Endothelial cell of umbilical vein (primary cell): ENCODE results near the gene NODAL. TPM values are rescaled to one million over a fixed set of nuclear protein-coding genes. Genes with fewer than 3 reads are reported as not detected.

Experiments
- BruUV-seq: library from RNA; stranded (reverse); fragments of 400-500 nt; replicated peaks from 2 replicates; lab custom pipeline; 2021; lab: Mats Ljungman, UMichigan
- CTCF ChIA-PET: fragments of 300-600, 350-600 bp; sonication (Branson Sonifier 250); formaldehyde crosslinking; loops from one replicate; lab custom pipeline; 2021; ENCODE audit warnings: antibody characterized with exemption, inconsistent platforms; lab: Charles Lee
- POLR2A ChIA-PET: fragments of 300-600, 350-600 bp; sonication (Branson Sonifier 250); formaldehyde crosslinking; loops from one replicate; lab custom pipeline; 2021; ENCODE audit warnings: antibody characterized with exemption, inconsistent platforms; lab: Charles Lee
- DNase-seq: peaks from one replicate; pipeline ENCODE4 v3.0.0-alpha.2; 2011; ENCODE audit warnings: low read depth, low spot score
- FAIRE-seq: peaks from 2 replicates; lab custom pipeline; 2011; peaks lifted over from hg19 to GRCh38; lab: Jason Lieb, UNC
- H2AFZ ChIP-seq: 2 replicates; pipeline ENCODE4 v1.6.0; 2012; ENCODE audit warnings: low read depth, low read length, control low read depth, inconsistent platforms
- H3K27ac ChIP-seq: 2 replicates; pipeline ENCODE4 v1.5.1; 2011; ENCODE audit warnings: low read depth, mild to moderate bottlenecking, control low read depth, low read length, moderate library complexity; ENCODE audit not compliant: insufficient read depth
- H3K27me3 ChIP-seq, 2 experiments: 2 replicates each; pipeline versions ENCODE4 v1.6.0 to v1.6.1; 2011; ENCODE audit warnings: low read length in 2 of 2, mixed read lengths in 1 of 2; ENCODE audit not compliant: control insufficient read depth in 2 of 2, insufficient read depth in 2 of 2
- H3K36me3 ChIP-seq, 2 experiments: 2 replicates in 1 of 2; 3 replicates in 1 of 2; pipeline ENCODE4 v1.5.1; 2011; ENCODE audit warnings: low read length in 2 of 2, mild to moderate bottlenecking in 1 of 2, moderate library complexity in 1 of 2; ENCODE audit not compliant: control insufficient read depth in 2 of 2, insufficient read depth in 2 of 2; ENCODE audit errors: extremely low read depth in 1 of 2
- H3K4me1 ChIP-seq: 3 replicates; pipeline ENCODE4 v1.5.1; 2011; ENCODE audit warnings: mild to moderate bottlenecking, low read length; ENCODE audit not compliant: control insufficient read depth, insufficient read depth; ENCODE audit errors: extremely low read depth
- H3K4me2 ChIP-seq: 2 replicates; pipeline ENCODE4 v1.6.1; 2011; ENCODE audit warnings: low read length, control low read depth, mixed read lengths; ENCODE audit not compliant: insufficient read depth
- H3K4me3 ChIP-seq, 3 experiments: fragments of 200-600 bp in 1 of 3; sonication (generic), shearing (Covaris generic) in 1 of 3; replicated peaks in 1 of 3; 2 replicates each; pipeline ENCODE4 v1.5.1; 2011 to 2016; ENCODE audit warnings: control low read depth in 3 of 3, low read length in 3 of 3, mild to moderate bottlenecking in 2 of 3, inconsistent platforms in 1 of 3, low read depth in 1 of 3, moderate library complexity in 1 of 3; ENCODE audit not compliant: insufficient read depth in 1 of 3
- H3K79me2 ChIP-seq: 2 replicates; pipeline ENCODE4 v1.6.0; 2012; ENCODE audit warnings: low read length, inconsistent platforms; ENCODE audit not compliant: control insufficient read depth, insufficient read depth
- H3K9ac ChIP-seq: replicated peaks from 2 replicates; pipeline ENCODE3; 2011; ENCODE audit warnings: low read length, control low read depth; ENCODE audit not compliant: insufficient read depth; ENCODE audit errors: extremely low read depth
- H3K9me1 ChIP-seq: replicated peaks from 3 replicates; pipeline ENCODE4 v1.6.0; 2011; ENCODE audit warnings: mild to moderate bottlenecking, low read length; ENCODE audit not compliant: control insufficient read depth, insufficient read depth; ENCODE audit errors: extremely low read depth
- H3K9me3 ChIP-seq: replicated peaks from 2 replicates; pipeline ENCODE4 v1.5.1; 2012; ENCODE audit warnings: low read length, inconsistent platforms; ENCODE audit not compliant: control insufficient read depth, insufficient read depth
- H4K20me1 ChIP-seq: replicated peaks from 2 replicates; pipeline ENCODE3; 2011; ENCODE audit warnings: mild to moderate bottlenecking, low read length; ENCODE audit not compliant: control insufficient read depth, insufficient read depth; ENCODE audit errors: extremely low read depth
- EZH2 ChIP-seq: IDR thresholded peaks from 2 replicates; pipeline ENCODE4 v1.6.1; 2012; ENCODE audit warnings: borderline replicate concordance, low read depth, mild to moderate bottlenecking, moderate library complexity, low read length, inconsistent platforms; ENCODE audit not compliant: severe bottlenecking
- FOS ChIP-seq: IDR thresholded peaks from 2 replicates; pipeline ENCODE4 v1.6.1; 2011; ENCODE audit warnings: mild to moderate bottlenecking, low read length, moderate library complexity, borderline replicate concordance; ENCODE audit not compliant: insufficient read depth
- GATA2 ChIP-seq: IDR thresholded peaks from 2 replicates; pipeline ENCODE4 v1.7.0; 2011; ENCODE audit warnings: low read depth, mild to moderate bottlenecking, moderate library complexity, mixed read lengths, low read length; ENCODE audit not compliant: insufficient read length, insufficient read depth
- JUN ChIP-seq: IDR thresholded peaks from 2 replicates; pipeline ENCODE4 v1.6.1; 2011; ENCODE audit warnings: borderline replicate concordance, low read depth; ENCODE audit not compliant: insufficient read length, insufficient read depth
- MYC ChIP-seq: IDR thresholded peaks from one replicate; pipeline ENCODE4 v1.6.1; 2011; ENCODE audit warnings: mild to moderate bottlenecking, low read depth, low read length
- POLR2A ChIP-seq: IDR thresholded peaks from 2 replicates; pipeline ENCODE4 v1.6.1; 2012; ENCODE audit warnings: low read depth, mild to moderate bottlenecking, control low read depth, low read length
- POLR2AphosphoS5 ChIP-seq: IDR thresholded peaks from 2 replicates; pipeline ENCODE4 v1.6.1; 2012; ENCODE audit warnings: low read depth, mild to moderate bottlenecking, control low read depth, low read length, moderate library complexity; ENCODE audit not compliant: insufficient read depth
- dilution Hi-C: fragments of 300-500 bp; cut with MboI; formaldehyde crosslinking; loops from one replicate; pipeline ENCODE4 v1.15.0; 2019; ENCODE audit warnings: low sequenced_read_pairs; ENCODE audit not compliant: extremely low pct_ligation_motif_present
- intact Hi-C: fragments of 100-400 bp; cut with micrococcal nuclease; formaldehyde crosslinking; loops from one replicate; pipeline ENCODE4 v1.10.0; 2022
- polyA plus RNA-seq, 4 experiments: library from polyadenylated mRNA; depleted of rRNA in 3 of 4; stranded (reverse) in 3 of 4; unstranded in 1 of 4; fragments of >200 nt; gene quantifications; 2 replicates each; pipeline versions ENCODE4 v1.2.1 to v1.2.3, GENCODE V29; 2011 to 2012; ENCODE audit warnings: missing spikeins in 1 of 4
- total RNA-seq: library from RNA; stranded (reverse); gene quantifications from 2 replicates; pipeline ENCODE4 v1.2.3, GENCODE V29; 2021
- TF ChIP-seq, protein P1 (sequence below): IDR thresholded peaks from 2 replicates; pipeline ENCODE4 v1.6.1; 2011; ENCODE audit not compliant: insufficient read depth, insufficient read length
- TF ChIP-seq, protein P2 (sequence below), 2 donors: IDR thresholded peaks; 1 replicate in 1 of 2; 2 replicates in 1 of 2; pipeline ENCODE4 v1.5.1; 2011; ENCODE audit warnings: low read length in 2 of 2, mild to moderate bottlenecking in 2 of 2, moderate library complexity in 2 of 2, control low read depth in 1 of 2, inconsistent platforms in 1 of 2, low read depth in 1 of 2; ENCODE audit not compliant: insufficient read depth in 1 of 2; ENCODE audit errors: extremely low read depth in 1 of 2

Gene NODAL
- total and polyA plus RNA-seq, 2 donors (not counting 3 experiments of a cell fraction or from before 2014, with no cell fraction given): not detected

DNA sequence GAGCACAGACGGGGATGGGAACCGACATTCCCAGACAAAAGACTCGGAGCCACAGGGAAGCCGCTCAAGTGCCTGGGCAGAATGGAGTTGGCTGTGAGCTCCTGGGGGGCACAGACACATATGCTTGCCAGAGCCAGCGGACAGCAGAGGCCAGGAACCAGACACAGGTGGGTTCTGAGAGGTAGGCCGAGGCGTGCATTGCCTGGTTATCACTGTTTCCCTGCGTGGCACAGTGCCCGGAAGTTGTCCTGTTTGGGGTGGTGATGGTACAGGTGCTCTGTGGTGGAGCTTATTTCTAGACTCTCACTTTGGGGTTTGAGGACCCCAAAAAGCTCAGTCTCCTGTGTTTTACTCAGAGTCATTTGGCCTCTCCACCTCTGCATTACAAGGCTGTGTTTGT is 39.6 kb upstream of the NODAL start:
- Histone ChIP-seq H3K36me3 (no peaks in the 10 kb centered on the region), H3K4me2 (no peak overlapping the region), H3K4me1 (peaks cover 44% of the 10 kb centered on the region), H3K4me3 (no peak overlapping the region), H3K27me3 (peaks cover 0 to 2% of the 10 kb centered on the region in 2 experiments), H3K27ac (no peak overlapping the region), H3K9me3 (no peaks in the 10 kb centered on the region), H3K9me1 (no peaks in the 10 kb centered on the region), H4K20me1 (no peaks in the 10 kb centered on the region), H3K9ac (no peak overlapping the region), H3K79me2 (peaks cover 3% of the 10 kb centered on the region), H2AFZ (no peak overlapping the region)
- dilution Hi-C loops (no loop called here), intact Hi-C loops (loop anchor here (2.0 kb wide), 1 partner anchor 20 kb away; no protein-coding TSS in a partner anchor)
- BruUV-seq: no TSS peak
- no peak for DNase-seq
- TF ChIP-seq, protein P1, sequence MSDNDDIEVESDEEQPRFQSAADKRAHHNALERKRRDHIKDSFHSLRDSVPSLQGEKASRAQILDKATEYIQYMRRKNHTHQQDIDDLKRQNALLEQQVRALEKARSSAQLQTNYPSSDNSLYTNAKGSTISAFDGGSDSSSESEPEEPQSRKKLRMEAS: no peak
- TF ChIP-seq, protein P2, sequence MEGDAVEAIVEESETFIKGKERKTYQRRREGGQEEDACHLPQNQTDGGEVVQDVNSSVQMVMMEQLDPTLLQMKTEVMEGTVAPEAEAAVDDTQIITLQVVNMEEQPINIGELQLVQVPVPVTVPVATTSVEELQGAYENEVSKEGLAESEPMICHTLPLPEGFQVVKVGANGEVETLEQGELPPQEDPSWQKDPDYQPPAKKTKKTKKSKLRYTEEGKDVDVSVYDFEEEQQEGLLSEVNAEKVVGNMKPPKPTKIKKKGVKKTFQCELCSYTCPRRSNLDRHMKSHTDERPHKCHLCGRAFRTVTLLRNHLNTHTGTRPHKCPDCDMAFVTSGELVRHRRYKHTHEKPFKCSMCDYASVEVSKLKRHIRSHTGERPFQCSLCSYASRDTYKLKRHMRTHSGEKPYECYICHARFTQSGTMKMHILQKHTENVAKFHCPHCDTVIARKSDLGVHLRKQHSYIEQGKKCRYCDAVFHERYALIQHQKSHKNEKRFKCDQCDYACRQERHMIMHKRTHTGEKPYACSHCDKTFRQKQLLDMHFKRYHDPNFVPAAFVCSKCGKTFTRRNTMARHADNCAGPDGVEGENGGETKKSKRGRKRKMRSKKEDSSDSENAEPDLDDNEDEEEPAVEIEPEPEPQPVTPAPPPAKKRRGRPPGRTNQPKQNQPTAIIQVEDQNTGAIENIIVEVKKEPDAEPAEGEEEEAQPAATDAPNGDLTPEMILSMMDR (IDR thresholded peaks at IDR 0.05; ENCODE audit: extremely low read depth in 1 of 2, insufficient read depth in 1 of 2, low read depth in 1 of 2, low read length in 2 of 2): no peak
- TF ChIP-seq GATA2 (no peak), FOS (no peak), EZH2 (no peak), POLR2AphosphoS5 (no peak), MYC (no peak), POLR2A (no peak), JUN (no peak)
- POLR2A ChIA-PET: no interaction called here
- no peak for FAIRE-seq
- CTCF ChIA-PET: interaction anchor here (1.0 kb wide), 1 partner anchor 20 kb away, joined by 6 read pairs; no protein-coding TSS in a partner anchor
